HuH-7 (cell line): ENCODE data around the gene ARL2.
A peak's percentile ranks its signal among the peaks of the same experiment; 100 is the strongest.
"Not testable (repeated sequence)": the region's sequence is repeated elsewhere in the genome, so short reads cannot be mapped to it uniquely, and the experiment has no call there.

Source experiments
- DNase-seq: peaks from one replicate; pipeline ENCODE4 v3.0.0; 2011; ENCODE audit warnings: low spot score

ARL2 gene

DNA sequence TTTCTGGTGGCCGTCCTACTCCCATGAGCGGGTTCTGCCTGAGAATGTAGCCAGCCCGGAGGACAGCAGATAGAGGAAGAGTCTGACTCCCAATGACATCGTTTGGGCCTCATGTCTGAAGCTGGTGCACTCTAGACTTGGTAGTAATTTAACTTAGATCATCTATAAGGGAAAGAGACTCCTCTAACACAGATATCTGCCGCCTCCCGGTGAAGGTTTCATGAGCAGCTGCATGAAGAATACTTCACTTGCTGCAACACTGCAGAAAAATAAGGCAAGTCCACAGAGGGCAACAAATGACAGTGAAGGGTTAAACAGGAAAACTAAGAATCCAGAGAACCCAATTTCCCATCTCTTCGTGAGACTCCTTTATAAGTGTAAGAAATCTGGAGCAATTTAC lies 5.9 kb upstream of the ARL2 start:
- DNase-seq = no peak

DNA sequence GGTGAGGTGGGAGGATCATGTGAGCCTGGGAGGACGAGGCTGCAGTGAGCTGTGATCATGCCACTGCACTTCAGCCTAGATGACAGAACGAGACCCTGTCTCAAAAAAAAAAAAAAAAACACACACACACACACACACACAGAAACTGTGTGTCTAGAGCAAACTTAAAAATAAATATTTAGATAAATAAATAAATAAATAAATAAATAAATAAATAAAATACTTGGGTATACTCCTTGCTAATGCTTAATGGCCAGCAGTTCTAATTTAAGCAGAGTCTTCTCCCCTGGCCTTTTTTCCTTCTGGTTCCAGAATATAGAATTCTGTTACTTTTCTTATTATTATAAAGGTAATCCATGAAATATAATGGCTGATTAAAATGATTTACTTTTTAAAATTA lies 5.1 kb upstream of the ARL2 start:
- no peak for DNase-seq

DNA sequence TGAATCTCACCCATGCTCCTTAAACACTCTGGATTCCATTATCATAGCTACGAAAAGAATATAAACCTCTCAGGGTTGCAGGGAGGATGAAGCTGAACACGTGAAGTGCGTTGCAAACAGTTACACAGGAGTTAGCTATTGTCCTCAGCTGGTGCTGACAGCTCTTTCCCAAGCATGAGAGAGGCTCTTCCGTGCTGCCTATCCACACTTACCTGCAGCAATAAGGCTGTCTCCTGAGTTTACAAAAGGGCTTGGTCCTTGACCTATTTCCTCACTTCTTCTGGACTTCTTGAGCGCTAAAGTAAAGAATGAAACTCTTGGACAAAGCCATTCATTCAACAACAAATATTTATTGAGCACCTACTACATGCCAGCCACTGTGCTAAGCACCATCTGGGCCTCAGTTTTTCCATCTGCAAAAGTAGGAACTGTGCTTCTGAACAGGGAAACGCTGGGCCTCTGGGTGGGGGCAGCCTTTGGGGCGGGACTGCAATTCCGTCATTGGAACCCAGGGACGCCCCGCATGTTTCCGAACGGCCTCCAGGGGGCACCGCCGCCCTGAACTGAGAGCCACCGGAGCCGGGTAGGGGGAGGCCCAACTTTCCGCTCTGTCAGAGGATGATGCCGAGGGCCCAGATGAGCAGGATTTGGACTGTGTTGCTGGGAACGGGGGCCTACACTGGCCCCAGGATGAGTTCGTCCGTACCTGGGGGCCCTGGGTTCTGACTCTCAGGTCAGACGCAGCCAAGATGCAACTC lies 651 bp upstream of the ARL2 start:
- DNase-seq = peak; percentile 89

DNA sequence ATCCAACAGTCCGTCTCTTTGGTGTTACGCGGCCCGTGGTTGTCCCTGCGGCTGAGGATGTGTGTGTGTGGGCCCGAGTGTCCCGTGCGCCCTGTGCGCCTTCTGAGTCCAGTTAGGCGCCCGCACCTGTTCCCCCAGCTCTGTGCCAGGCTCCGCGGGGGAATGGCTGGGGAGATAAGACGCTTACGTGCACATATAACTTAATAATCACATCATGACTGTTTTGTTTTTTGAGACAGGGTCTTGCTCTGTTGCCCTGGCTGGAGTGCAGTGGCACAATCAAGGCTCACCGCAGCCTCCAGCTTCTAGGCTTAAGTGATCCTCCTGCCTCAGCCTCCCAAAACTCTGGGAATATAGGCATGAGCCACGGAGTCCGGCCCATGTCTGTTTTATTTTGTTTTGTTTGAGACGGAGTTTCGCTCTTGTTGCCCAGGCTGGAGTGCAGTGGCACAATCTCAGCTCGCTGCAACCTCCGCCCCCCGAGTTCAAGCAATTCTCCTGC lies 817 bp downstream of the ARL2 start:
- DNase-seq = no peak

DNA sequence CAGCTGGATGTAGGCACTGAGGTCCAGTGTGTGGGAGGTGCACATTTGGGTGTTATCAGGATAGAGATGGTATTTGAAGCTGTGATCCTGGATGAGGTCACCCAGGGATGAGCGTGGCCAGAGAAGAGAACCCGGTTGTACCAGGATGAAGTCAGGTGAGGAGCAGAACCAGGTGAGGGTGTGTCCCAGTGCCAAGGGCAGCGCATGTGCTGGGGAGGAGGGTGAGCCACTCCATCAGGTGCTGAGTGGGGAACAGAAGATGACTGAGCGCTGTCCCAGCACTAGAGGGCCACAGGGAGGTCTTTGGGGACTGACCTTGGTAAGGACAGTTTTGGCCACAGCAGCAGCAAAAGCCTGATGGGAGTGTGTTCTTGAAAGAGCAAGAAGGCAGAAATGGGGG lies 2.7 kb downstream of the ARL2 start:
- no peak for DNase-seq

DNA sequence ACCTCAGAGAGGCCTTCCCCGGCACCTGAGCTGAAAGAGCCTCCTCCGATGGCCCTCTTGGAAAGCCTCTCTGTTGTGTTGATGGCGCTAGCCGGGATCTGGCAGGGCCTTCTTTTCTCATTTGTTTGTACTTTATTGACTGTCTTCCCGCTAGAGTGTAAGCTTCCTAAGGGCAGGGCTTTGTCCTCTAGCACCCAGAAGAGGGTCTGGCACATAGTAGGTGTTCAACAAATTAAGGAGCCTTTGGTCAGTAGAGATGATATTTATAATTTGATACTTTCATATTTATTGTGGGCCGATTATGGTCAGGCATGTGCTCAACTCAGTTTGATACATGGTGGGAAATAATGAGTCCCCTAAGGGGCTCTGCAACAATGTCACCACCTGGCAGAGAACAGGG lies 4.0 kb downstream of the ARL2 start:
- no peak for DNase-seq

DNA sequence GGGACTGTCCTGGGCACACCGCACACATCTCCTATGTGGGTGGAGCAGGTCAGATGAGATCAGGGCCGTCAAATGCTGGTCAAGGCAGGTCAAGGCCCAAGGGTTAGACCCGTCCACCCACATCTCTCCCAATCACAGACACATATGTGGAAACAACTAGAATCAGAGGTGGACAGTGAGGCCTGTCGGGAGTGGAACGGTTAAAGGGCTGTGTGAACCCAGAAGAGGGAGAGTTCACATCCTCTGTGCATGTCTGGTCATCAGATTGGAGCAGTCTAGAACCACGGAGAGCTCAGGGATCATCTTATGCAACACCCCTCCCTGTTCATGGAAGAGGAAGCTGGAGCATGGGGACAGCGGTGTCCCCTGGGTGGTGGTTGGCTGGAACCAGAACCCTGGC lies 5.9 kb downstream of the ARL2 start:
- DNase-seq = no peak

DNA sequence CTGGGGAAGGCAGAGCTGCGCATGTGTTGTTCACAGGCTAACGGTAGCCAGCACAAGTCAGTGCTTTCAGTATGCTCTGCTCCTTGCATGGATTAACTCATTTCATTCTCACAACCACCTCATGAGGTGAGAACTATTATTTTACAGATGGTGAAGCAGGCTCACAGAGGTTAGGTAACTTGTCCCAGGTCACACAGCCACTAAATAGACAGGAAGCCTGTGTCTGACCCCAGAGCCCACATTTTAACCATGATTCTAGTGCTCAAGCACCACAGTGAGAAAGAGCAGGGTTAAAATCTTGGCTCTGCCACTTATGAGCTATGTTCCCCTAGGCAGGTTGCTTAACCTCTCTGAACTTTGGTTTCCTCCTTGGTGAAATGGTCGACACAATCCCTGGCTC lies 7.0 kb downstream of the ARL2 start:
- no peak for DNase-seq

DNA sequence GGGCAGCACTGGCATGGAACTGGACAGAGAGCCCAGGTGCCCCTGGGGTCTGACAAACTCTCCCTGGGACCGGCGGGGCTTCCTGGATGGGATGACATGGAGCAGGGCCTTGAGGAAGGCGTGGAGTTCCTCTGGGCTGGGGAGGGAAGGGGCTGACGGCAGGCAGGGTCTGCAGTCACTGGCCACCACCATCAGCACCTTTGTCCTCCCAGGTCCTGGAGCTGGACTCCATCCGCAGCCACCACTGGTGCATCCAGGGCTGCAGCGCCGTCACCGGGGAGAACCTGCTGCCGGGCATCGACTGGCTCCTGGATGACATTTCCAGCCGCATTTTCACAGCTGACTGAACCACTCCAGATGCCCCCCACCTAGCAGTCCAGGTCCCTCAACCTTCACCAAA lies 7.5 kb downstream of the ARL2 start:
- DNase-seq = no peak

DNA sequence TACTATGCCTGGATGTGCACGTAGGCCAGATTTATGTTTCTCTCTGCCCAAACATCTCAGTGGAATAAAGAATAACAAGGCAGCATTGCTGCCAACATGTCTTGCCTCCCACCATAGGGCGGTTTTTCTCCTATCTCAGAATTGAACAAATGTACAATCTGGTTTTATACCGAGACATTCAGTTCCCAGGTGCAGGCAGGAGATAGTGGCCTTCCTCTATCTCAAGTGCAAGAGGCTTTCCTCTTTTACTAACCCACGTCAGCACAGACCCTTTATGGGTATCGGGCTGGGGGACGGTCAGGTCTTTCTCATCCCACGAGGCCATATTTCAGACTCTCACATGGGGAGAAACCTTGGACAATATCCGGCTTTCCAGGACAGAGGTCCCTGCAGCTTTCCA lies 9.5 kb downstream of the ARL2 start:
- DNase-seq = not testable (repeated sequence)

DNA sequence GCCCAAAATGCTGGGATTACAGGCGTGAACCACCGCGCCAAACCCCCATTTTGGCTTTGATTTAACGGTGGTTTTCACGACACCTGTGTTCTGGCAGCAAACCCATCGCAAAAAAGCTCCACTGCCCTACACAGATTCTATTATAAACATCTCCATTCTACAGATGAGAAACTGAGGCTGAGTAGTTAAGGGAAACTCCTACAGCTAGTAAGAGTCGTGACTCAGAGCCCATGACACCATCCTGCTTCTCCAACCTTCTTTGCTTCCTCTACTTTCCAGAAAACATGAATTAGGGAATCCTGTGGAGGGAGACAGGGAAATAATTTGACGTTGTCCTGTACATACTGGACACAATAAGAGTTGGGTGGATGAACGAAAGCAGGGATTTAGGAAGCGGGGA lies 12.8 kb downstream of the ARL2 start:
- no peak for DNase-seq

DNA sequence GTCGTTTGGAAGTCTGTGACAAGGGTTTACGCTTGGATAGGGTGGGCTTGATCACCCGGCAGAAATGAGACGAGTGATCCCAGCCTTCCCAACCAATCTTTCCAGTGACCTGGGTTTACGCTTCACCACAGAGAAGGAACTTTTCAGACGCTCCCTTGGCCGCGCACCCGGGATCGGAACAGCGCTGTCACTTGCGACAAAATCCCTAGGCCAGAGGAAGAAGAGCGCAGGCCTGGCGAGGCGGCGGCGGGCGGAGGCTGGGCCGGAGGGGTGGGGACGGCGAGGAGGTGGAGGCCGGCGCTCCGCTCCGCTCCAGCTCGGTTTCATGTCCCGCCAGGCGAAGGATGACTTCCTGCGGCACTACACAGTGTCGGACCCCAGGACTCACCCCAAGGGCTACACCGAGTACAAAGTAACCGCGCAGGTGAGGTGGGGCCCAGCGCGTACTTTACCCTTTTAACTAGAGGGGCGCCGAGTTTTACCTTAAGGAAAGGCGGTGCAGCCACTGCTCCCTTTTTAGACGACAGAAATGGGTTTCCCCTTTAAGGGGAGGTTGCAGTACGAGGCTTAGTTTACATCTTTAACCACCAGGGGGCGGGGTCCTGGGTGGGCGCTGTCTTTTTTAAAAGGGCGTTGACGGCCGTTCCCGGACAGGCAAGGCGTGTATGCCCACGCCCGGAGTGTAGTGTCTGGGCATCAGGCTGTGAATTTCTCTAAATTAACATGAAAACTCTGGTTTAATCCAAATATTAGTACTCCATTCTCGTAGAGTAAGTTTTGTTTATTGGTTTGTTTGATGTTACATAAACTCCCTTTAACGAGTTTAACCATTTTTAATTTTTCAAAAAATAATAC lies 13.5 kb downstream of the ARL2 start, which contains the start of gene SNX15:
TSS of gene SNX15 (plus strand) at position 227 of the 855 bp plus-strand sequence. CDS start at position 326, 99 bp downstream.
- DNase-seq = peak; percentile 78

DNA sequence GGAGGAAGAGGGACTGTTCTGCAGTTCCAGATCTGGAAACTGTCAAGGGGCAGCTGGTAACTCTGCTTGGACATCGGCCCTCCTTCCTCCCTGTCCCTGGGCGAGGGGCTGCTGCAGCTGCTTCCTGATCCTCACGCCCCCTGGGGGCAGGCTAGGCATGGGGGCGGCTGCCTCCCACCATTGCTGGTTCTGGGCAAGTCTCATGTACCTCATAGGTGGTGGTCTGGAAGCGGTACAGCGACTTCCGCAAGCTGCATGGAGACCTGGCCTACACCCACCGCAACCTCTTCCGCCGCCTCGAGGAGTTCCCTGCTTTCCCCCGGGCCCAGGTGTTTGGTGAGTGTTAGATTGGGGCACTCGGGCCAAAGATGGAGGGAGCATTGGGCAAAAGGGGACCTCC lies 18.3 kb downstream of the ARL2 start:
- DNase-seq = no peak

DNA sequence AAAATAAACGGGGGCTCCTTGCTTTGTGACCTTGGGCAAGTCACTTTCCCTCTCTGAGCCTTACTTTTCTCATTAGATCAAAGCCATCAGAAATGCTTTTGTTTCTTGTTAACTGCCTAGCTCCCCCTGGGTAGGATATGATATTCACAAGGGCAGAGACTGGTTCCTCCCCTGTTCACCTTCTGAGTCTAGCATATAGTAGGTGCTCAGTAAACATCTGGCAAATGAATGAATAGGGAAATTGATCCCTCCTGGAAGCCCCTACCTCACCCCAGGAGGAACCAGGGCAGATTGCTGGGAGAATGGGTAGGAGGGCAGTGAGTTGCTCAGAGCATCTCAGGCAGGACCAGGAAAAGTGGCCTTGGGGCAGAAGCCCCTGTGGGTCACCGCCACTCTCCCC lies 20.5 kb downstream of the ARL2 start:
- DNase-seq = no peak

DNA sequence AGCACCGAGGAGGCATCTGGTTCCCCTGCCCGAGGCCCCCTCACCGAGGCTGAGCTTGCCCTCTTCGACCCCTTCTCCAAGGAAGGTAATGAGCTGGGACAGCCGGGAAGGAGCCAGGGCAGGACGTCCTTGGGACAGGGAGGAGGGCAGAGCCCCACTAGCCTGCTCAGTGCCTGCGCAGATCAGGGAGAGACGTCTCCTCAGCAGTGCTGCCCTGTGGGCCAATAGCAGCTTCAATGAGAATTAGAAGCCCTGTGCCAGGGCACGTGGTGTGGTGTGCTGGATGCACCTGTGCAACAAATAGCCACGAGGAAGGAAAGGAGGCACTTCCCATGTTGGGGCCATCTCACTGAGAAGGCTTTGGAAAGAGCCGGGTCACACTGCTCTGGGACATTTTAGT lies 21.6 kb downstream of the ARL2 start:
- DNase-seq = no peak

DNA sequence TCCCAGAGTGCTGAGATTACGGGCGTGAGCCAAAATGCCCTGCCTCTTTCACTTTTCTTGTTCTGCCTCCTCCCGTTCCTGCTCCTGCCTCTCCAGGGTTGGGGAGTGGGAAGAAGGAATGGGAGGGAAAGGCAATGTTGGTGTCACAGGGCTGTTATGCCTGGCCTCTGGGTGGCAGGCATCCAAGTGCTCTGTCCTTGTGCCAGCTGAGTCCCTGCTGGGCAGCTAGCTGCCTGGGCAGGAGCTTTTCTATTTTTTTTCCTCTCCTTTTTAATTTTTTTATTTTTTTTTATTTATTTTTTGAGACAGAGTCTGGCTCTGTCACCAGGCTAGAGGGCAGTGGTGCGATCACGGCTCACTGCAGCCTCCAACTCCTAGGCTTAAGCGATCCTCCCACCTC lies 23.0 kb downstream of the ARL2 start:
- no peak for DNase-seq

DNA sequence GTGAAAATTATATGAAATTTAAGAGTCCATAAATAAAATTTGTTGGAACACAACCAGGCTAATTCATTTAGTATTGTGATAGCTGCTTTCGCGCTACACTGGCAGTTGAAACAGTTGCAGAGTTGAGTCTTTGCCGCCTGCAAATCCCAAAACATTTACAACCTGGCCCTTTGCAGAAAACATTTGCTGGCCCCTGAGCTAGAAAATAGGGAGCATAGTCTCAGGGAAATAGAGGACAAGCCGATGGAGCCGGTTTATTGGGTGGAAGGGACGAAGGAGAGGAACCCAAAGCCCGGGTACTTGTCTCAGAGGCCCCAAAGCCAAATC lies 26.5 kb downstream of the ARL2 start:
- no peak for DNase-seq

DNA sequence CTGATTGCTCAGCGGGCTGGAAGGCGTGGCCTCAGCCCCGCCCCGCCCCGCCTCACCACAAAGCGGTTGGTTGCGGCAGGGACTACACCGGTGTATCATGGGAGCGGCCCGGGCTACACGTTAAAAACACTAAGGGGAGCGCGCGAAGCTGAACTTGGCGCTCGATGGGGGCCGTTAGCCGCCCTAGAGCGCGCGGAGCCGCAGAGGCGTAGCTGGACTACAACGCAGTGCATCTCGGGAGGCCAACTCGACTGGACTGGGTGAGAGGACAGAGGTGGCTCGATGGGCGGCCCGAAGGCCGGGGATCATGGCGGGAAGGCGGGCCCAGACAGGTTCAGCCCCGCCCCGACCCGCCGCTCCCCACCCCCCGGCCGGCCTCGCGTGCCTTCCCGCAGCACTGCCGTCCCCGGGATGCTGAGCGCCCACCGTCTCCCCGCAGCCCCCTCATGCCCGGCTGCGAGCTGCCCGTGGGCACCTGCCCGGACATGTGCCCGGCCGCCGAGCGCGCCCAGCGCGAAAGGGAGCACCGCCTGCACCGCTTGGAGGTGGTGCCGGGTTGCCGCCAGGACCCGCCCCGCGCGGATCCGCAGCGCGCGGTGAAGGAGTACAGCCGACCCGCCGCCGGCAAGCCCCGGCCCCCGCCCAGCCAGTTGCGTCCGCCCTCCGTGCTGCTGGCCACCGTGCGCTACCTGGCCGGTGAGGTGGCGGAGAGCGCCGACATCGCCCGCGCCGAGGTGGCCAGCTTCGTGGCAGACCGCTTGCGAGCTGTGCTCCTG lies 27.1 kb downstream of the ARL2 start, which contains the start of gene SAC3D1:
TSS of gene SAC3D1 (plus strand) at position 364 of the 776 bp plus-strand sequence. CDS start at position 447, 83 bp downstream.
- DNase-seq = peak; percentile 90

DNA sequence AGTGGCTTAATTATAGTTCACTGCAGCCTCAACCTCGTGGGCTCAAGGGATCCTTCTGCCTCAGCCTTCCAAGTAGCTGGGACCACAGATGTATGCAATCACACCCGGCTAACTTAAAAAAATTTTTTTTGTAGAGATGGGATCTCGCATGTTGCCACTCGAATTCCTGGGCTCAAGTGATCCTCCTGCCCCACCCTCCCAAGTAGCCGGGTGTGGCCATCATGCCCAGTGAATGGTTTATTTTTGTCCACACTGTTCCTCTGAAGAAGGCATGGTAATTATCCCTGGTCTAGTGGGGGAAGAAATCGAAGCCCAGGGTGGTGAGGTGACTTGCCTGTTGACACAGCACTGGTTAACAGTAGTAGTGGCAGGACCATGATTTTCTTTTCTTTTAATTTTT lies 28.9 kb downstream of the ARL2 start:
- no peak for DNase-seq

DNA sequence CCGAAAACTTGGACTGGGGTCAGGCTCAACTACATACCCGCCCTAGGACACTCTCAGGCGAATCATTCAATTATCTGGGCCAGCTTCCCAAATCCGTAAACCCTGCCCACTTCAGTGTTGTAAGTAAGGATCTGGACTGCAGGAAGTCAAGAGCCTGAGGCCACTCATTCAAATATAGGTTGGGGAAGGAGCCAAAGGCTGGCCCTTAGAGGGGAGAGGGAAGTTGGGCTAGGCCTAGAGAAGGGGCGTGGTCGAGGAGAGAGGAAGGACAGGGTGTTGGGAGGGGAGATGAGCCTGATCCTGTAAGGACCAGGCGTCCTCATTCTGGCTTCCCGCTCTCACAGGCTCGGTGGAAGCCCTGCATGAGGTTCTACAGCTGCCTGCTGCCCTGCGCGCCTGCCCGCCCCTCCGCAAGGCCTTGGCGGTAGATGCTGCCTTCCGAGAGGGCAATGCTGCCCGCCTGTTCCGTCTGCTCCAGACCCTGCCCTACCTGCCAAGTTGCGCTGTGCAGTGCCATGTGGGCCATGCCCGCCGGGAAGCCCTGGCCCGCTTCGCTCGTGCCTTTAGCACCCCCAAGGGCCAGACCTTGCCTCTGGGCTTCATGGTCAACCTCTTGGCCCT lies 30.0 kb downstream of the ARL2 start:
- no peak for DNase-seq

DNA sequence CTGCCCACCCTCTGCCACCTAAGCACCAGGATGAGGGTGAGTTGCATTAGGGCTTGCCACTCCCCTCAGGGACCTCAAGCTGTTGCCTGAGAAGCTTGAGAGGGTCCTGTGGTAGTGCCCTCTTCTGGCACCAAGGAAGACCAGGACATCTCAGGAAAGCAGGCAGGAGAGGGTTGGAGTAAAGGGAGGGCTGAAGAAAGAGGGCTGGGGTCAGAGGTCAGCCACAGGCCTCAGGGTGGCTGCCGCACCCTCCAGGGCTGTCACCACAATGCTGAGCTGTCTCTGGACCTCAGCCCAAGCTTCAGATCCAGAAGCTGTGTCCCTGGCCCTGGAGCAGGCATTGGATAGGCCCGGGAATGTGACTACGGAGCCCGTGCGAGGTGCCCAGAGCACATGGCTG lies 31.1 kb downstream of the ARL2 start:
- DNase-seq = no peak

DNA sequence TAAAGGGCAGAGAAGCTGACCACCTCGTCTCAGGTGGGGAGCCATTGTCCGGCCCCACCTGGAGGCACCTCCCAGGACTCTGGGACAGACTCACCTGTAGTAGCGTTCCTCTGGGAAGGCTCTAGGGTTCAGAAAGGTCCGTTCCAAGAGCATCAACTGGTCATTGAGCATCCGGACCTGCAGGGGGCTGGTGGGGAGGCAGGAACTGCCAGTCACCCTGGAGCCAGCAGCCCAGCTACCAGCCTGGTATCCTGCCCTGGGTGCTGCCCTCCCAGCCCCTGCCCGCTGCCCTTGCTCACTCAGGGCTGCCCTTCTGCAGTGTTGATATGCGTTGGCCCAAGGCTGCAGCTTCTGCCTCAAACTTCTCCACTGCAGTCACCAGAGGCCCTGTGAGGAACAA lies 31.8 kb downstream of the ARL2 start:
- DNase-seq = no peak
